GM11168 (cell line): ENCODE measurements around the gene XNDC1N.
"Not testable (repeated sequence)": the region's sequence is repeated elsewhere in the genome, so short reads cannot be mapped to it uniquely, and the experiment has no call there.

ENCODE experiments used
- in situ Hi-C: fragments of 300-500 bp; cut with MboI; formaldehyde crosslinking; loops from one replicate; pipeline ENCODE4 v1.12.0; 2022; ENCODE audit warnings: low sequenced_read_pairs; ENCODE audit not compliant: unreplicated experiment

The XNDC1N gene

DNA sequence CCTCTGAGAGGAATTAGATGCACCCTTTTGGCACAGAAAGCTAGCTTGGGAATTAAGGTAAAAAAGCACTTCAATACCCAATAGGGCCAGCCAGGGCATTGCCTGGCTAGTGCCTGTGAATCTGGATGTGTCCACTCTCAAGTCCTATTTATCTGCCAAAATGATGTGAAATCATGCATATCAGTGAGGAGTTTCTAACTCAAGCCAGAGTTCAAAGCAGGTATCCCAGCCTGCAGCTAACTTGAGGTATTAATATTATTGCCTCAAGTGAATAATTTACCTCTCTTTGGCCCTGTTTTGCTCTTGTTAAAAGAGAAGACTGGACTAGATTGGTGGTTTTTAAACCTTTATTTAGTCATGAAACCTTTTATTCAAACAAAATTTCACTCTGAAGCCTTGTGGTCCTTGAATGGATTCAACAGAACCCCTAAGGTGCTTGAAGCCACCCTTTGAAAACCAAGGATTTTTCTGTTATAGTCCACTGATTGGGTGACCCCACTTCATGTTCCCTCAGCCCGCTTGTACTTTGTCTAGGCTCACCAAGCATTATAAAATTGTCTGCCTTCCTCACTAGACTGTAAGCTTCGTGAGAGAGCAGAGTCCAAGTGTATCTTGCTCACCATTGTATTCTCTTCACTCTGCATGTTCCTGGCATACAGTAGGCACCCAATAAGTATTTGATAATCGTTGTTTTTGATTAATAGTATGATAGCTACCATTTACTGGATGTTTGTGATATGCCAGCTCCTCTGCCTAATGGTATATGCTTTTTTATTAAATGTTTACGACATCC, 4.9 kb upstream of the XNDC1N start:
- in situ Hi-C loops, result no loop called here

- in situ Hi-C loops, result no loop called here
Observed at GRCh38 chr11:71931245-71931602, 2.8 kb upstream of the XNDC1N start.

DNA sequence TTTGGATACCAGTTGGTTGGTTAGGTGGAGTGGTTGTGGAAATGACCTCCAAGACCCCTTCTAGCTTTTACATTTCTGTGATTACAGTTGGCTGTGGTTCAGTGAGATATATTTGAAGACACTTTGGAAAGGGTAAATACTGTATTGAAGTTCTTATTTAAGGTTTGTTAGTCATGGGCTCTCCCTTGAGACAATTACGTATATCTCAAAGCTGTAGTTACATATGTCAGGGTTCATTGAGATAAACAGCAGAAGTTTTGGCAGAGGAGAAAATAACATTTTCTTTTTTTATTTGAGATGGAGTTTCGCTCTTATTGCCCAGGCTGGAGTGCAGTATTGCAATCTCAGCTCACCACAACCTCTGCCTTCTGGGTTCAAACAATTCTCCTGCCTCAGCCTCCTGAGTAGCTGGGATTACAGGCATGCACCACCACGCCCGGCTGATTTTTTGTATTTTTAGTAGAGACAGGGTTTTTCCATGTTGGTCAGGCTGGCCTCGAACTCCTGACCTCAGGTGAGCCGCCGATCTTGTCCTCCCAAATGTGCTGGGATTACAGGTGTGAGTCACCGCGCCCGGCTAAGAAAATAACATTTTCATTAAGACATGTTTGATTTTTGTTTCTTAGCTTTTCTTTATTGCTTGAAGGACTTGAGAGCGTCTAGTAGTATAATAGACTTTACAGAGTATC, 2.3 kb upstream of the XNDC1N start:
- in situ Hi-C loops, result no loop called here

GRCh38 chr11:71929491-71929890, 1.1 kb upstream of the XNDC1N start:
- in situ Hi-C loops, result no loop called here

DNA sequence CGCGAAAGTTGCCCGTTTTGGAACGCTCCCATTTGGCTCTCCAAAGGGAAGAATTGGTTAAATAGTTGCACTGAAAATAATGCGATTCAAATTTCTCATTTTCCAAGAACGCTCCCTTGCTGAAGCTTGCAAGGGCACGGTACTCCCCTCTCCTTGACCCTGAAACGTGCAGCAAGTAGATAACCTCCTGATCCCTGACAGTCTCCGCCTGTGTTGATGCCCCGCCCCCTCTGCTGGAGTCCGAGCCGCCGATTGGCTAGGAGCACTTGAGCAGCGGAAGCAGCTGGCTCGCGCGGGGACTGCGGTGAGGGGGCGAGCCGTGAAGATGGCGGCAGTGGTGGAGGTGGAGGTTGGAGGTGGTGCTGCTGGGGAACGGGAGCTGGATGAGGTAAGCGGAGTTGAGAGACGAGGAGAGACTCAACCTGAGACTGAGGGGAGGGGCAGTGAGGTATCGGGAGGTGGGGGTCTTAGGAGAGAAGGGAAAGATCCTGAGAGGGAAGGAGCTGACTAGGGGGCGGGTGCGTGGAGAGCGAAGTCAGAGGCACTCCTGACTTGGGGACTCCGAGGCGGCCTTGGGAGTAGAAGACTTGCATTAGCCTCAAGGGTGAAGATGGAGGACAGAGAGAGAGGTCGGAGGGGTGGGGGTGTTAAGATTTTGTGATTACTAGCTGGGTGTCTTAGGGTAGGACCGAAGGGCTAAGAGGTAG, 496 bp upstream of the XNDC1N start, which contains the start of gene RNF121:
Gene RNF121, plus strand, starts transcription at position 310 of the 707 bp plus-strand sequence. Its CDS starts 16 bp downstream, at position 326.
- in situ Hi-C loops, result no loop called here

DNA sequence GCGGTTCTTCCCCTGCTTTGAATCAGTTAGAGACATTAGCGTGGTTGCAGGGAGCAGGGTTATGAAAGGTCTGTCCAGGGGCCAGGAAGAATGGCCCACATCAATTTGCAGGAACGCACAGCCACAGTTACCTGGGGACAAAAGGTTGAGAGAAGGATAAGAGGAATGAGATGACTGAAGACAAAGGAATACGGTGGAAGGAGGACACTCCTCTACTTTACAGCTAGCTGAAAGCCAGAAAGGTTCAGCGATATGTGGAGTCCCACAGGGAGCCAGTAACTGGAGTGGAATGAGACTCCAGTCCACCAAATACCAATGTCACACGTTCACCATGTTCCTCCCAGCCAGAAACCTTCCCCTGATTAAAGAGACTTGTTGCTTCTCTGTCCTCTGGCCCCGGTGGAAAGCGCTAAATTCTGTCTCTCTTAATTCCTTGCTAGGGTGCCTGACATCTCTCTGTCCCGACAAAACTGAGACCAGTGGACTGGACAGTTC, 10.7 kb downstream of the XNDC1N start:
- in situ Hi-C loops, result no loop called here

DNA sequence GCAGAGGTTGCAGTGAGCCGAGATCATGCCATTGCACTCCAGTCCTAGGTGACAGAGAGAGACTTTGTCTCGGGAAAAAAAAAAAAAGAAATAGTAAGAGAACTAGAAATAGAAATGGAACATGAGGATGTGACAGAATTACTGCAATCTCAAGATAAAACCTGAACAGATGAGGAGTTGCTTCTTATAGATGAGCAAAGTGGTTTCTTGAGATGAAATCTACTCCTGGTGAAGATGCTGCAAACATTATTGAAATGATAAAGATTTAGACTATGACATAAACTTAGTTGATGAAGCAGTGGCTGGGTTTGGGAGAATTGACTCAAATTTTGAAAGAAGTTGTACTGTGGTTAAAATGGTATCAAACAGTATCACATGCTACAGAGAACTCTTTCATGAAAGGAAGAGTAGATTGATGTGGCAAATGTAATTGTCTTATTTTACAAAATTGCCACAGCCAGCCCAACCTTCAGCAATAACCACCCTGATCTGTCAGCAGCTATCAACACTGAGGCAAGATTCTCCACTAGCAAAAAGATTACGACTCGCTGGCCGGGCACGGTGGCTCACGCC, 13.7 kb downstream of the XNDC1N start:
- in situ Hi-C loops, result no loop called here

- in situ Hi-C loops, result no loop called here
Observed at GRCh38 chr11:71913756-71914526, 14.5 kb downstream of the XNDC1N start.

DNA sequence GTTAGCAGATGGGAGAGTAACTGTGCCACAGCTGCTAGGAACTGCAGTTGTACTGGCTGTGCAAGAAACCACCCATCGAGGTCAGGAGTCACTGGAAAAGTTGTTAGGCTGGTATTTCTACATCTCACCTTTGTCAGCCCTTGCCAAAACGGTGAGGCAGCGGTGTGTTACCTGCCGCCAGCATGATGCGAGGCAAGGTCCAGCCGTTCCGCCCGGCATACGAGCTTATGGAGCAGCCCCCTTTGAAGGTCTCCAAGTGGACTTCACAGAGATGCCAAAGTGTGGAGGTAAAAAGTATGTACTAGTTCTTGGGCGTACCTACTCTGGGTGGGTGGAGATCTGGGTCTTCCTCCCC, 16.4 kb downstream of the XNDC1N start:
- in situ Hi-C loops, result not testable (repeated sequence)

GRCh38 chr11:71911321-71911985, 16.9 kb downstream of the XNDC1N start:
- in situ Hi-C loops, result not testable (repeated sequence)

GRCh38 chr11:71910775-71911174, 17.6 kb downstream of the XNDC1N start:
- in situ Hi-C loops, result not testable (repeated sequence)

DNA sequence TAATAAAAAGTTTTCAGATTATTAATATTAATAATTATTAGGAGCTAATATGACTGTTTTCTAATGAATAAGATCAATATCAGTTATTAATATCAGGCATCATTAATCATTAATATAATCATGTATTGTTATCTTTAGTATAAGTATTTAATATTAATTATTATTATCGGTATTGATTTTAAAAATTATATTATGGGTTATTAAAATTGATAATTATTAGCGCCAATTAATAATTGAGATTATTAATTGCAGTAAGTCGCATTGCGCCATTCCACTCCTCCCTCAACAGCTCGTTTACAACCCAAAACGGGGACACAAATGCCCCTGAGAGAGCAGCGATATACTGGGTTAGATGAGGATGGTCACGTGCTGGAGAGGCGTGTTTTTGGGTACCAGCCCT, 20.2 kb downstream of the XNDC1N start:
- in situ Hi-C loops, result no loop called here

DNA sequence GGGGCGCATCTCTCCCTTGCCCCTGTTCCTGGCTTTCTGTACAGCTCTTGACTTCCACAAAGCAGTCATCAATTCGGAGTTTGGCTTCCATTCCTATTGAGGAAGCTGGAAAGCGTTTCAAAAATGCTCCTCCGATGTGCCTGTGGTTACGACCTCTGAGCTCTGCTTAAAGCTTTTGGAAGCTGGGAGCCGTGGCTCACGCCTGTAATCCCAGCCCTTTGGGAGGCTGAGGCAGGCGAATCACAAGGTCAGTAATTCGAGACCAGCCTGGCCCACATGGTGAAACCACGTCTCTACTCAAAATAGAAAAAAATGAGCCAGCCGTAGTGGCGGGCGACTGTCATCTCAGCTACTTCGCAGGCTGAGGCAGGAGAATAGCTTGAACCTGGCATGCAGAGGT, 27.3 kb downstream of the XNDC1N start:
- in situ Hi-C loops, result not testable (repeated sequence)

GRCh38 chr11:71895961-71896360, 32.4 kb downstream of the XNDC1N start:
- in situ Hi-C loops, result no loop called here

DNA sequence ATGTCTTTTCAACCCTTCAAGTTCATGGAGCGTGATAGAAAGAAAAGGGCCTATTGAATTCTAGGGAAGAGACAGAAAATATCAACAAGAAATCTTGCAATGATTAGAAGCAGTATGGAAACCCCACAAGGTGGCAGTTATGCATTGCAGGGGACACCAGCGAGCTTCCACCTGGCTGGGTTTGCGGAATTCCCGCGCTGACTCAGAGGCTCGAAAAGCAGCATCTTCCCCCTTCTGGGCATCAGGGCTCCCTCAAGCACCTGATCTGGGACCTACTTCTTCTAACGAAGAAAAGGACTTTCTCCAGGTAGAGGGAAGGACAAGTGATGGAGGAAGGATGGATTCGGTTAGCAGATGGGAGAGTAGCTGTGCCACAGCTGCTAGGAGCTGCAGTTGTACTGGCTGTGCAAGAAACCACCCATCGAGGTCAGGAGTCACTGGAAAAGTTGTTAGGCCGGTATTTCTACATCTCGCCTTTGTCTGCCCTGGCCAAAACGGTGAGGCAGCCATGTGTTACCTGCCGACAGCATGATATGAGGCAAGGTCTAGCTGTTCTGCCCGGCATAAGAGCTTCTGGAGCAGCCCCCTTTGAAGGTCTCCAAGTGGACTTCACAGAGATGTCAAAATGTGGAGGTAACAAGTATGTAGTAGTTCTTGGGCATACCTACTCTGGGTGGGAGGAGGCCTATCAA, 39.1 kb downstream of the XNDC1N start:
- in situ Hi-C loops, result not testable (repeated sequence)

GRCh38 chr11:71888335-71889010, 39.9 kb downstream of the XNDC1N start:
- in situ Hi-C loops, result not testable (repeated sequence)

GRCh38 chr11:71885806-71886205, 42.6 kb downstream of the XNDC1N start:
- in situ Hi-C loops, result not testable (repeated sequence)
